HEK293 (cell line): ENCODE results near the gene ZNF358.
"Not testable (repeated sequence)": the region's sequence is repeated elsewhere in the genome, so short reads cannot be mapped to it uniquely, and the experiment has no call there.

Source experiments
- CTCF ChIA-PET: fragments of 350-600 bp; formaldehyde crosslinking; extraction: SDS; loops from one replicate; lab custom pipeline; 2021; ENCODE audit warnings: antibody characterized with exemption; lab: Yijun Ruan, JAX
- POLR2A ChIA-PET: fragments of 300-600 bp; formaldehyde crosslinking; extraction: SDS; loops from one replicate; lab custom pipeline; 2020; ENCODE audit warnings: antibody characterized with exemption, inconsistent platforms; lab: Yijun Ruan, JAX
- H3K27ac ChIP-seq: fragments of 200-500 bp; sonication (Bioruptor generic); 2 replicates; pipeline ENCODE4 v1.5.1; 2014; ENCODE audit warnings: low read depth, low read length, control low read depth, inconsistent platforms; ENCODE audit errors: extremely low read depth
- H3K36me3 ChIP-seq, 2 experiments: fragments of 200-500 bp in 1 of 2; sonication (Bioruptor generic) in 1 of 2; 1 replicate in 1 of 2; 2 replicates in 1 of 2; pipeline ENCODE4 v1.5.1; 2014 to 2017; ENCODE audit warnings: inconsistent platforms in 2 of 2, low read length in 2 of 2; ENCODE audit not compliant: control insufficient read depth in 2 of 2, insufficient read depth in 1 of 2
- H3K4me1 ChIP-seq: fragments of 200-500 bp; sonication (Bioruptor generic); 2 replicates; pipeline ENCODE4 v1.5.1; 2014; ENCODE audit warnings: mild to moderate bottlenecking, low read length, inconsistent platforms; ENCODE audit not compliant: control insufficient read depth, insufficient read depth
- H3K4me3 ChIP-seq: 2 replicates; pipeline ENCODE4 v1.5.1; 2011; ENCODE audit warnings: low read depth, mild to moderate bottlenecking, control low read depth, low read length, moderate library complexity
- H3K9me3 ChIP-seq: fragments of 200-500 bp; sonication (Bioruptor generic); 2 replicates; pipeline ENCODE4 v1.5.1; 2014; ENCODE audit warnings: low read depth, low read length, inconsistent platforms; ENCODE audit not compliant: control insufficient read depth, insufficient read depth
- BCL6B ChIP-seq: fragments of 450-650 bp; formaldehyde crosslinking; IDR thresholded peaks from 2 replicates; pipeline ENCODE4 v1.5.1; 2017; ENCODE audit warnings: missing biosample characterization, missing genetic modification characterization
- HOXA7 ChIP-seq: sonication (generic); formaldehyde crosslinking; IDR thresholded peaks from 2 replicates; pipeline ENCODE4 v1.8.1; 2022; ENCODE audit warnings: missing genetic modification reagents, borderline replicate concordance
- KLF17 ChIP-seq: fragments of 450-650 bp; formaldehyde crosslinking; IDR thresholded peaks from 2 replicates; pipeline ENCODE4 v1.5.1; 2016; ENCODE audit warnings: missing biosample characterization, missing genetic modification characterization
- PRDM10 ChIP-seq: fragments of 450-650 bp; formaldehyde crosslinking; IDR thresholded peaks from 2 replicates; pipeline ENCODE4 v1.5.1; 2016; ENCODE audit warnings: missing biosample characterization, missing genetic modification characterization
- ZNF114 ChIP-seq: fragments of 450-650 bp; formaldehyde crosslinking; IDR thresholded peaks from 2 replicates; pipeline ENCODE4 v1.5.0; 2017; ENCODE audit warnings: missing biosample characterization, missing genetic modification characterization
- ZNF140 ChIP-seq: fragments of 450-650 bp; formaldehyde crosslinking; IDR thresholded peaks from 2 replicates; pipeline ENCODE4 v1.5.1; 2016; ENCODE audit warnings: missing biosample characterization, missing genetic modification characterization
- ZNF174 ChIP-seq: fragments of 450-650 bp; formaldehyde crosslinking; IDR thresholded peaks from 2 replicates; pipeline ENCODE4 v1.5.0; 2017; ENCODE audit warnings: missing biosample characterization, mild to moderate bottlenecking, missing genetic modification characterization
- ZNF214 ChIP-seq: fragments of 450-650 bp; formaldehyde crosslinking; IDR thresholded peaks from 2 replicates; pipeline ENCODE4 v1.5.1; 2017; ENCODE audit warnings: missing biosample characterization, mild to moderate bottlenecking, missing genetic modification characterization, borderline replicate concordance
- ZNF639 ChIP-seq: fragments of 450-650 bp; formaldehyde crosslinking; IDR thresholded peaks from 2 replicates; pipeline ENCODE4 v1.5.1; 2016; ENCODE audit warnings: missing biosample characterization, missing genetic modification characterization
- ZNF658 ChIP-seq: fragments of 450-650 bp; formaldehyde crosslinking; IDR thresholded peaks from 2 replicates; pipeline ENCODE4; 2016; ENCODE audit warnings: missing biosample characterization, missing genetic modification characterization
- ZNF792 ChIP-seq: fragments of 450-650 bp; formaldehyde crosslinking; IDR thresholded peaks from 2 replicates; pipeline ENCODE4 v1.5.1; 2016; ENCODE audit warnings: missing biosample characterization, missing genetic modification characterization

The ZNF358 gene

GRCh38 chr19:7535047-7535997 lies 19.4 kb downstream of the ZNF358 start, which contains the start of gene PNPLA6 (continued):
- no peak; the same call in none of the 2 replicates for TF ChIP-seq ZNF639
- TF ChIP-seq HOXA7 (CRISPR knock-in tag): no peak
- TF ChIP-seq ZNF174 (tag by site-specific recombination): no peak
- no peak for TF ChIP-seq ZNF114 (tag by site-specific recombination)
- TF ChIP-seq KLF17: peak; percentile 96; the same call in 1 of the 2 replicates
- no peak; the same call in 1 of the 2 replicates for TF ChIP-seq ZNF658 (tag by site-specific recombination)
- TF ChIP-seq PRDM10 (tag by site-specific recombination): peak; percentile 100
- 0 out of 2 replicates have a peak, but pooled peaks have one; percentile 12 for TF ChIP-seq ZNF792 (tag by site-specific recombination)
- TF ChIP-seq ZNF214 (tag by site-specific recombination): no peak
- TF ChIP-seq BCL6B: no peak

GRCh38 chr19:7535998-7536695 lies 20.2 kb downstream of the ZNF358 start:
- no peaks in the 10 kb centered on the region for H3K9me3 ChIP-seq
- H3K4me1 ChIP-seq: no peaks in the 10 kb centered on the region
- peak overlapping the region; percentile 82 for H3K4me3 ChIP-seq
- H3K27ac ChIP-seq: no peak overlapping the region; the same call in 1 of the 2 replicates
- CTCF ChIA-PET: no interaction called here
- peaks cover 0 to 21% of the 10 kb centered on the region in 2 experiments; a peak in 1 of 3 replicates for H3K36me3 ChIP-seq
- POLR2A ChIA-PET: interaction anchor here (0.8 to 3.4 kb wide), 4 partner anchors 8 to 32 kb away, joined by 4 to 27 read pairs (median 4); partner anchors contain the start of genes MCOLN1 and ZNF358
- TF ChIP-seq ZNF140 (tag by site-specific recombination): no peak

- CTCF ChIA-PET, H3K4me3 ChIP-seq, H3K27ac ChIP-seq, POLR2A ChIA-PET, H3K4me1 ChIP-seq, H3K9me3 ChIP-seq: not testable (repeated sequence)
- peaks cover 0 to 32% of the 10 kb centered on the region in 2 experiments; a peak in 1 of 3 replicates for H3K36me3 ChIP-seq
Measured at GRCh38 chr19:7538990-7539389, 23.1 kb downstream of the ZNF358 start.
